Measurements from ENCODE around the gene TMPRSS9.
A peak's percentile ranks its signal among the peaks of the same experiment; 100 is the strongest.
"Not testable (repeated sequence)": the region's sequence is repeated elsewhere in the genome, so short reads cannot be mapped to it uniquely, and the experiment has no call there.

Gene TMPRSS9

GRCh38 chr19:2415281-2415972, 55.4 kb downstream of the TMPRSS9 start:
- DNase-seq (no peak), ATAC-seq (replicated peaks) (no peak)
- Mint-ChIP-seq H3K27ac (no peak overlapping the region), H3K4me3 (no peak overlapping the region), H3K9me3 (peaks cover 0 to 4% of the 10 kb centered on the region in 2 donors), H3K4me1 (peaks cover 10 to 14% of the 10 kb centered on the region in 2 donors), H3K36me3 (peaks cover 22 to 26% of the 10 kb centered on the region in 2 donors), H3K27me3 (peaks cover 5% of the 10 kb centered on the region in 2 donors)

GRCh38 chr19:2415973-2416319, 55.9 kb downstream of the TMPRSS9 start:
- no peak overlapping the region for H3K27ac Mint-ChIP-seq
- peaks cover 10 to 14% of the 10 kb centered on the region in 2 donors for H3K4me1 Mint-ChIP-seq
- H3K4me3 Mint-ChIP-seq: no peak overlapping the region
- no peaks in the 10 kb centered on the region for H3K27me3 Mint-ChIP-seq
- peaks cover 22 to 24% of the 10 kb centered on the region in 2 donors for H3K36me3 Mint-ChIP-seq
- no peak for DNase-seq
- ATAC-seq (replicated peaks): no peak
- peaks cover 0 to 4% of the 10 kb centered on the region in 2 donors for H3K9me3 Mint-ChIP-seq

GRCh38 chr19:2416321-2417097, 56.4 kb downstream of the TMPRSS9 start:
- ATAC-seq (replicated peaks) (peak; percentile 85 to 86), DNase-seq (no peak)
- no peaks in the 10 kb centered on the region for H3K27me3 Mint-ChIP-seq
- H3K4me3 Mint-ChIP-seq: no peak overlapping the region
- no peak overlapping the region for H3K27ac Mint-ChIP-seq
- peaks cover 22 to 24% of the 10 kb centered on the region in 2 donors for H3K36me3 Mint-ChIP-seq
- H3K4me1 Mint-ChIP-seq: peaks cover 10 to 14% of the 10 kb centered on the region in 2 donors
- H3K9me3 Mint-ChIP-seq: peaks cover 0 to 4% of the 10 kb centered on the region in 2 donors

GRCh38 chr19:2417436-2417835, 57.4 kb downstream of the TMPRSS9 start:
- peak; percentile 22 to 46 for ATAC-seq (replicated peaks)

GRCh38 chr19:2417881-2418406, 57.9 kb downstream of the TMPRSS9 start:
- peaks cover 26% of the 10 kb centered on the region in 2 donors for H3K36me3 Mint-ChIP-seq
- DNase-seq: no peak
- peaks cover 10 to 14% of the 10 kb centered on the region in 2 donors for H3K4me1 Mint-ChIP-seq
- H3K9me3 Mint-ChIP-seq: peaks cover 0 to 1% of the 10 kb centered on the region in 2 donors
- no peak overlapping the region for H3K27ac Mint-ChIP-seq
- ATAC-seq (replicated peaks): peak in 1 of 2 donors; percentile 17
- no peak overlapping the region for H3K4me3 Mint-ChIP-seq
- no peaks in the 10 kb centered on the region for H3K27me3 Mint-ChIP-seq

More at GRCh38 chr19:2417436-2417835, 57.4 kb downstream of the TMPRSS9 start:
- H3K9me3 Mint-ChIP-seq, H3K4me3 Mint-ChIP-seq, H3K27ac Mint-ChIP-seq, DNase-seq, H3K27me3 Mint-ChIP-seq: not testable (repeated sequence)
- peaks cover 26% of the 10 kb centered on the region in 2 donors for H3K36me3 Mint-ChIP-seq
- peaks cover 10 to 14% of the 10 kb centered on the region in 2 donors for H3K4me1 Mint-ChIP-seq

GRCh38 chr19:2419754-2420153, 59.7 kb downstream of the TMPRSS9 start:
- H3K9me3 Mint-ChIP-seq: peaks cover 0 to 1% of the 10 kb centered on the region in 2 donors
- H3K4me1 Mint-ChIP-seq: peaks cover 8 to 19% of the 10 kb centered on the region in 2 donors
- H3K27ac Mint-ChIP-seq: no peak overlapping the region
- H3K4me3 Mint-ChIP-seq: no peak overlapping the region
- DNase-seq (no peak), ATAC-seq (replicated peaks) (no peak)
- peaks cover 22 to 31% of the 10 kb centered on the region in 2 donors for H3K36me3 Mint-ChIP-seq
- H3K27me3 Mint-ChIP-seq: no peaks in the 10 kb centered on the region

- Mint-ChIP-seq H3K27ac (no peak overlapping the region), H3K27me3 (no peaks in the 10 kb centered on the region), H3K4me1 (peaks cover 8 to 19% of the 10 kb centered on the region in 2 donors), H3K4me3 (no peak overlapping the region), H3K36me3 (peaks cover 17 to 30% of the 10 kb centered on the region in 2 donors), H3K9me3 (peaks cover 0 to 1% of the 10 kb centered on the region in 2 donors)
- DNase-seq: no peak
- no peak for ATAC-seq (replicated peaks)
Observed at GRCh38 chr19:2420490-2420889, 60.4 kb downstream of the TMPRSS9 start.

GRCh38 chr19:2421581-2422306, 61.7 kb downstream of the TMPRSS9 start:
- Mint-ChIP-seq H3K36me3 (peaks cover 20 to 26% of the 10 kb centered on the region in 2 donors), H3K9me3 (peaks cover 0 to 1% of the 10 kb centered on the region in 2 donors), H3K4me1 (peaks cover 10 to 26% of the 10 kb centered on the region in 2 donors), H3K27ac (peak overlapping the region; percentile 56), H3K4me3 (no peak overlapping the region), H3K27me3 (no peaks in the 10 kb centered on the region)
- DNase-seq: no peak
- no peak for ATAC-seq (replicated peaks)

- ATAC-seq (replicated peaks): no peak
- DNase-seq: no peak
- H3K9me3 Mint-ChIP-seq: no peaks in the 10 kb centered on the region
- H3K27me3 Mint-ChIP-seq: no peaks in the 10 kb centered on the region
- peak overlapping the region; percentile 32 to 35 for H3K4me3 Mint-ChIP-seq
- peaks cover 18 to 25% of the 10 kb centered on the region in 2 donors for H3K36me3 Mint-ChIP-seq
- H3K4me1 Mint-ChIP-seq: peaks cover 10 to 30% of the 10 kb centered on the region in 2 donors
- no peak overlapping the region for H3K27ac Mint-ChIP-seq
Observed at GRCh38 chr19:2423071-2423914, 63.2 kb downstream of the TMPRSS9 start.

- no peak for ATAC-seq (replicated peaks)
- peaks cover 20 to 28% of the 10 kb centered on the region in 2 donors for H3K36me3 Mint-ChIP-seq
- H3K9me3 Mint-ChIP-seq: no peaks in the 10 kb centered on the region
- no peaks in the 10 kb centered on the region for H3K27me3 Mint-ChIP-seq
- no peak overlapping the region for H3K27ac Mint-ChIP-seq
- no peak for DNase-seq
- peaks cover 13 to 36% of the 10 kb centered on the region in 2 donors for H3K4me1 Mint-ChIP-seq
- H3K4me3 Mint-ChIP-seq: no peak overlapping the region
Observed at GRCh38 chr19:2423915-2424685, 64.0 kb downstream of the TMPRSS9 start.

- Mint-ChIP-seq H3K4me3 (no peak overlapping the region), H3K4me1 (peaks cover 13 to 36% of the 10 kb centered on the region in 2 donors), H3K9me3 (no peaks in the 10 kb centered on the region), H3K36me3 (peaks cover 23 to 35% of the 10 kb centered on the region in 2 donors), H3K27ac (no peak overlapping the region), H3K27me3 (no peaks in the 10 kb centered on the region)
- DNase-seq (no peak), ATAC-seq (replicated peaks) (no peak)
Observed at GRCh38 chr19:2424686-2425621, 64.9 kb downstream of the TMPRSS9 start.
